Choroid plexus epithelial cell (primary cell): ENCODE results near the gene PAK2.
A peak's percentile ranks its signal among the peaks of the same experiment; 100 is the strongest.
"Not testable (repeated sequence)": the region's sequence is repeated elsewhere in the genome, so short reads cannot be mapped to it uniquely, and the experiment has no call there.

Experiments used
- DNase-seq: peaks from one replicate; pipeline ENCODE4 v3.0.0-alpha.2; 2010; ENCODE audit warnings: low read depth
- H3K4me3 ChIP-seq: 2 replicates; pipeline ENCODE4 v1.5.1; 2011; ENCODE audit warnings: low read depth, mild to moderate bottlenecking, control low read depth, low read length, moderate library complexity
- CTCF ChIP-seq: conservative IDR thresholded peaks from 2 replicates; pipeline ENCODE4 v1.5.1; 2011; ENCODE audit warnings: low read depth, mild to moderate bottlenecking, control low read depth, inconsistent platforms, low read length, moderate library complexity

The PAK2 gene

GRCh38 chr3:196849180-196849741 is 109.6 kb downstream of the PAK2 start:
- H3K4me3 ChIP-seq: no peak overlapping the region
- TF ChIP-seq CTCF: no peak
- no peak for DNase-seq

DNA sequence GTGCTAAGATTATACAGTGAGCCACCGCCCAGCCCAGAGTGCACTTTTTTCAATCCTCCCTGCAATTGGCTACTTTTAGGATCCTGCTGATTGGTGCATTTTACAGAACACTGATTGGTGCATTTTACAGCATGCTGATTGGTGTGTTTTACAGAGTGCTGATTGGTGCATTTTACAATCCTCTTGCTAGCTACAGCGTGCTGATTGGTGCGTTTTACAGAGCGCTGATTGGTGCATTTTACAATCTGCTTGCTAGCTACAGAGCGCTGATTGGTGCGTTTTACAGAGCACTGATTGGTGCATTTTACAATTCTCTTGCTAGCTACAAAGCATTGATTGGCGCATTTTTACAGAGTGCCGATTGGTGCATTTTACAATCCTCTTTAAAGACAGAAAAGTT is 123.3 kb downstream of the PAK2 start:
- H3K4me3 ChIP-seq, DNase-seq: not testable (repeated sequence)

DNA sequence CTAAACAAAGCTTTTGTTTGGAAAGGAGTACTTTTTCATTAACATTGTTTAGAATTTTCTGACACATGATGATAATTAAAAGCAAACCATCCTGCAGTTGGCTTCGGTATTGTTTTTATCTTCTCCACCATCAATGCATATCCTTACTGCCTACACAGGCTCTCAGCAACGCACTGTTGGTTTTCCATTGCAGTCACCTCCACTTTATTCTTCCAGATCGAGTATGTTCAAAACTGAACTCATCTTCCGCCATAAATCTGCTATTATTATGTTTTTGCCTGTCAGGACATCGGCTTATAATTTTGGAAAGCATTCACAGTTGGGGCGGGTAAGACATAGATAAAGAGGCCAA is 127.5 kb downstream of the PAK2 start:
- peak overlapping the region; percentile 93 for H3K4me3 ChIP-seq
- TF ChIP-seq CTCF: no peak
- no peak for DNase-seq

DNA sequence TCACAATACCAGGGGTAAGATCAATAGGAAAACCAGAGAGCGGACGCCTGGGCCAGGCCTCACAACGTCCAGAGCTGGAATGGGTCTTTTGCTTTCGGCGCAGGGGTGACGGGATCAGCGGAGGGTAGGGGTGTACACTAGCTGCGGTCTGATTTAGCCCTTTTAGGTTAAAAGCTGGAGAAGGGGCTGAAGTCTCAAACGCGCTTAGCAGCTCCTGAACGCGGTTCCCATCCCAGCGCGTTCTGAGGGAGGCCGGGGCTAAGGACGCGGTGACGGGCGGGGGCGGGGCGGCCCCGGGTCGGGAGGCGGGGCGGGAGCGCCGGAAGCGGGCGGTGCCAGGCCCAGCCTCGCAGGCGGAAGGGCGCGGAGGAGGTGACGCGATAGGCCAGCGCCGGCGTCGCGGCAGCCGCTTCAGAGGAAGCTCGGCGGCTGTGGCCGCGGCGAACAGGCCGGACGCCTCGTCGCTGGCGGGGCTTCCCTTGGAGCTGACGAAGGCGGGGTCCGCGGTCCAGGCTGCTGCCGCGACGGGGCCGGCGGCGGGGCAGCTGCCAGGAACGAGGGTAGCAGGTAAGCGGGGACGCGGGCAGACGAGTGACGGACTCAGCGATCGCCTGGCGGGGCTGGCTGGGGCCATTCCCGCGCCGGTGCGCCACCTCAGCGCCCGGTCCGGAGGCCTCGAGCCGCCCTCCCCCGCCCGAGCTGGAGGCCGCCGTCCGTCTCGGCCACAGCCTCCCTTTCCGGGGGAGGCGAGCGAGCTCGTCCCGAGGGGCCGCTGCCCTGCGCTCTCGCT is 128.0 kb downstream of the PAK2 start, which contains the start of gene SENP5:
TSS of gene SENP5 (plus strand) at position 414 of the 790 bp plus-strand sequence. CDS start 17,262 bp downstream, outside the sequence.
- peak; percentile 90 for DNase-seq
- peak within 1 kb of the TSS; percentile 93 for H3K4me3 ChIP-seq
- TF ChIP-seq CTCF: no peak

GRCh38 chr3:196868297-196868661 is 128.6 kb downstream of the PAK2 start:
- H3K4me3 ChIP-seq: peak overlapping the region; percentile 93
- peak; percentile 30 for DNase-seq
- TF ChIP-seq CTCF: no peak

DNA sequence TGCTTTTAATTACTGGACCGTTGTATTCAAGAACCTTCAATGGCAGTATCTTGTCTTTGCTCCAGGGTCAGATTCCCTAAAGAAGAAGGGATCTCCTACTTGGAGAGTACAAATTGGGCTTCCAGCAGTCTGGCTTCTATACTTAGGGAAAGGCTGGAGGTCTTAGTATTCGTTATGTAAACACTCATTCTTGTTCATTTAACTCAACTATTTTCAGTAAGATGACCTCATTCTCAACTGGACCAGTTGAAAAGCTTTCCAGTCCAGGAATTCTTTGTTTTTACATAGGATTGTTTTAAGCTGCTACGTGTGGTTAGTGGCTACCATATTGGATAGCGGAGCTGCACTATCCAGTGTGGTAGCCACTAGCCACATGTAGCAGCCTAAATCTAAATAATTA is 132.7 kb downstream of the PAK2 start:
- TF ChIP-seq CTCF: no peak
- H3K4me3 ChIP-seq: no peak overlapping the region
- peak; percentile 30 for DNase-seq

- H3K4me3 ChIP-seq, DNase-seq: not testable (repeated sequence)
Observed at GRCh38 chr3:196874511-196875094, 134.9 kb downstream of the PAK2 start.

DNA sequence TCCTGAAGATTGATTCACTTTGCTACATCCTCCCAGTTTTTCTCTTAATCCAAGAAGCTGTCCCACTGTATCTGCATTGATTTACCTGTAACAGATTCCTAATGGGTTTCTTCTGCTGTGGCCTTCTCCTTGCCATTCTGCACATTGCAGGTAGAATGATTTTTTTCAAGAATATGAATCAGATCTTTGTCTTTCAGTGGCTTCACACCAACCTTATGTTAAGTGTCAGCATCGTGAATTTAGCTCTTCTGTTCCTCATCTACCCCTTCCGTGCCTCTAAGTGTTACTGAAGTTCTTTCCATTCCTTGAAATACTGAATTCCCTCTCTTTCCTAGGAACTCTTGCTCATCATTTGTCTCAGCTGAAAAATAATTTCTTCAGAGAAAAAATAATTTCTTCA is 135.6 kb downstream of the PAK2 start:
- no peak for DNase-seq
- no peak overlapping the region for H3K4me3 ChIP-seq
- no peak for TF ChIP-seq CTCF
